ENCODE results near the gene ST14. TPM values are rescaled to one million over a fixed set of nuclear protein-coding genes. Genes with fewer than 3 reads are reported as not detected.
A peak's percentile ranks its signal among the peaks of the same experiment; 100 is the strongest.

Gene ST14
- total and polyA plus RNA-seq, 2 donors (not counting 1 experiment from before 2014, with no cell fraction given), result 36.2 to 52.2 TPM

- H3K4me1 ChIP-seq (ENCODE audit: control insufficient read depth in 2 of 2, insufficient read depth in 2 of 2, low read length in 2 of 2), result peaks cover 68% of the 10 kb centered on the region in 2 donors
- H4K20me1 ChIP-seq (ENCODE audit: control insufficient read depth, insufficient read depth, low read length, poor library complexity, severe bottlenecking), result no peaks in the 10 kb centered on the region
- peaks cover 0 to 33% of the 10 kb centered on the region in 2 experiments for H3K36me3 ChIP-seq (replicated peaks in 1 of 2; ENCODE audit: control extremely low read depth in 1 of 2, control insufficient read depth in 1 of 2, extremely low read depth in 1 of 2, insufficient read depth in 2 of 2, low read length in 1 of 2)
- no peaks in the 10 kb centered on the region for H3K27me3 Mint-ChIP-seq
- DNase-seq (peak; percentile 38), ATAC-seq (ENCODE audit: low read depth) (no peak)
- TF ChIP-seq EZH2 (IDR thresholded peaks at IDR 0.05; ENCODE audit: borderline replicate concordance, insufficient read depth, low read depth, low read length, poor library complexity, severe bottlenecking) (no peak), CTCF (IDR thresholded peaks at IDR 0.05) (no peak)
- H3K4me3 Mint-ChIP-seq, result peak overlapping the region; percentile 65
- 16% methylated on average over 5 of the region's 7 CpGs for WGBS (ENCODE audit: insufficient coverage)
- no peaks in the 10 kb centered on the region for H3K9me3 Mint-ChIP-seq (ENCODE audit: insufficient read depth)
- H3K27ac ChIP-seq (ENCODE audit: low read length in 2 of 2), result peak overlapping the region; percentile 35 to 75
- intact Hi-C loops (cut with micrococcal nuclease), result no loop called here
- H3K9ac ChIP-seq (ENCODE audit: low read length), result peak overlapping the region; percentile 41
- H3K4me3 ChIP-seq (ENCODE audit: control extremely low read depth in 1 of 5, extremely low read depth in 1 of 5, insufficient read depth in 1 of 5, low read depth in 2 of 5, low read length in 4 of 5), result peak overlapping the region; percentile 16 to 43 (median 34)
- ChIA-PET POLR2A (interaction anchor here (1.3 kb wide), 1 partner anchor 119 kb away, joined by 5 read pairs; the partner anchor contains the start of gene PRDM10), CTCF (interaction anchor here (0.6 to 11.3 kb wide), 7 partner anchors 11 to 199 kb away, joined by 3 to 125 read pairs (median 4); no protein-coding TSS in a partner anchor)
- peak overlapping the region; percentile 91 for H3K27ac Mint-ChIP-seq
- H3K9me3 ChIP-seq (ENCODE audit: control extremely low read depth in 1 of 3, control insufficient read depth in 2 of 3, insufficient read depth in 1 of 3, low read length in 2 of 3), result no peaks in the 10 kb centered on the region
- peak overlapping the region; percentile 63 for H3K4me2 ChIP-seq (replicated peaks; ENCODE audit: low read depth, low read length, poor library complexity, severe bottlenecking)
- H3K4me1 Mint-ChIP-seq, result peaks cover 71% of the 10 kb centered on the region
- H3K79me2 ChIP-seq (ENCODE audit: control insufficient read depth, insufficient read depth, low read length), result peaks cover 29% of the 10 kb centered on the region
- H2AFZ ChIP-seq (ENCODE audit: insufficient read depth, low read depth, low read length, poor library complexity, severe bottlenecking), result peak overlapping the region; percentile 22
- H3K27me3 ChIP-seq (replicated peaks in 1 of 4; ENCODE audit: control extremely low read depth in 1 of 4, control insufficient read depth in 3 of 4, insufficient read depth in 4 of 4, low read length in 3 of 4), result no peaks in the 10 kb centered on the region
Observed at GRCh38 chr11:130122141-130122575, 37.4 kb upstream of the ST14 start.

- H3K9me3 ChIP-seq (ENCODE audit: control extremely low read depth in 1 of 3, control insufficient read depth in 2 of 3, insufficient read depth in 1 of 3, low read length in 2 of 3), result no peaks in the 10 kb centered on the region
- DNase-seq, result no peak
- ChIA-PET POLR2A (no interaction called here), CTCF (interaction anchor here (0.6 to 11.3 kb wide), 5 partner anchors 9 to 201 kb away, joined by 3 to 125 read pairs (median 3); partner anchors contain the start of gene PRDM10)
- H3K27ac ChIP-seq (ENCODE audit: low read length in 2 of 2), result no peak overlapping the region
- Mint-ChIP-seq H3K4me1 (peaks cover 61% of the 10 kb centered on the region), H3K4me3 (peak overlapping the region; percentile 34), H3K9me3 (ENCODE audit: insufficient read depth) (no peaks in the 10 kb centered on the region), H3K27ac (peak overlapping the region; percentile 42), H3K27me3 (no peaks in the 10 kb centered on the region)
- no peaks in the 10 kb centered on the region for H4K20me1 ChIP-seq (ENCODE audit: control insufficient read depth, insufficient read depth, low read length, poor library complexity, severe bottlenecking)
- intact Hi-C loops (cut with micrococcal nuclease), result no loop called here
- WGBS (ENCODE audit: insufficient coverage), result 98% methylated on average over 32 of the region's 32 CpGs
- peak overlapping the region; percentile 63 for H3K4me2 ChIP-seq (replicated peaks; ENCODE audit: low read depth, low read length, poor library complexity, severe bottlenecking)
- TF ChIP-seq EZH2 (IDR thresholded peaks at IDR 0.05; ENCODE audit: borderline replicate concordance, insufficient read depth, low read depth, low read length, poor library complexity, severe bottlenecking) (no peak), CTCF (IDR thresholded peaks at IDR 0.05) (no peak)
- no peak overlapping the region for H3K9ac ChIP-seq (ENCODE audit: low read length)
- H3K27me3 ChIP-seq (replicated peaks in 1 of 4; ENCODE audit: control extremely low read depth in 1 of 4, control insufficient read depth in 3 of 4, insufficient read depth in 4 of 4, low read length in 3 of 4), result no peaks in the 10 kb centered on the region
- peaks cover 4 to 46% of the 10 kb centered on the region in 2 experiments for H3K36me3 ChIP-seq (replicated peaks in 1 of 2; ENCODE audit: control extremely low read depth in 1 of 2, control insufficient read depth in 1 of 2, extremely low read depth in 1 of 2, insufficient read depth in 2 of 2, low read length in 1 of 2)
- H3K4me3 ChIP-seq (ENCODE audit: control extremely low read depth in 1 of 5, extremely low read depth in 1 of 5, insufficient read depth in 1 of 5, low read depth in 2 of 5, low read length in 4 of 5), result no peak overlapping the region
- no peak for ATAC-seq (ENCODE audit: low read depth)
- peaks cover 55% of the 10 kb centered on the region in 2 donors for H3K4me1 ChIP-seq (ENCODE audit: control insufficient read depth in 2 of 2, insufficient read depth in 2 of 2, low read length in 2 of 2)
- H3K79me2 ChIP-seq (ENCODE audit: control insufficient read depth, insufficient read depth, low read length), result peaks cover 29% of the 10 kb centered on the region
- H2AFZ ChIP-seq (ENCODE audit: insufficient read depth, low read depth, low read length, poor library complexity, severe bottlenecking), result no peak overlapping the region
Observed at GRCh38 chr11:130123414-130124040, 36.1 kb upstream of the ST14 start.
